ENCODE results near the gene ASB9.
"Not testable (repeated sequence)": the region's sequence is repeated elsewhere in the genome, so short reads cannot be mapped to it uniquely, and the experiment has no call there.

ASB9 gene

GRCh38 chrX:15240414-15240813 is 29.5 kb downstream of the ASB9 start:
- DNase-seq = no peak

- no peak for DNase-seq
These were observed 33.7 kb downstream of the ASB9 start for GRCh38 chrX:15236146-15236545.

- no peak for DNase-seq
These were observed 34.9 kb downstream of the ASB9 start for GRCh38 chrX:15235001-15235400.

- DNase-seq = no peak
These were observed 36.4 kb downstream of the ASB9 start for GRCh38 chrX:15233416-15234015.

- no peak for DNase-seq
These were observed 45.1 kb downstream of the ASB9 start for GRCh38 chrX:15224747-15225146.

GRCh38 chrX:15221321-15221720 is 48.6 kb downstream of the ASB9 start:
- no peak for DNase-seq

GRCh38 chrX:15217161-15217560 is 52.7 kb downstream of the ASB9 start:
- no peak for DNase-seq

GRCh38 chrX:15216280-15216679 is 53.6 kb downstream of the ASB9 start:
- DNase-seq = no peak

- no peak for DNase-seq
These were observed 54.5 kb downstream of the ASB9 start for GRCh38 chrX:15215366-15215765.

- DNase-seq = no peak
These were observed 55.3 kb downstream of the ASB9 start for GRCh38 chrX:15214588-15214987.

- DNase-seq = no peak
These were observed 60.8 kb downstream of the ASB9 start for GRCh38 chrX:15209096-15209495.

- no peak for DNase-seq
These were observed 61.9 kb downstream of the ASB9 start for GRCh38 chrX:15207994-15208393.

- DNase-seq = no peak
These were observed 62.5 kb downstream of the ASB9 start for GRCh38 chrX:15207384-15207783.

GRCh38 chrX:15206306-15206705 is 63.6 kb downstream of the ASB9 start:
- DNase-seq = no peak

- DNase-seq = no peak
These were observed 65.6 kb downstream of the ASB9 start for GRCh38 chrX:15204130-15204751.

GRCh38 chrX:15203694-15204093 is 66.2 kb downstream of the ASB9 start:
- DNase-seq = no peak

GRCh38 chrX:15202454-15203177 is 67.3 kb downstream of the ASB9 start:
- DNase-seq = no peak

GRCh38 chrX:15200871-15201270 is 69.0 kb downstream of the ASB9 start:
- DNase-seq = no peak

GRCh38 chrX:15198608-15199202 is 71.2 kb downstream of the ASB9 start:
- not testable (repeated sequence) for DNase-seq

- DNase-seq = no peak
These were observed 75.7 kb downstream of the ASB9 start for GRCh38 chrX:15194146-15194545.

All from NCI-H446 treated with DMSO at 0.1 percent for 48 hours (cell line).